Measurements from ENCODE around the gene CANX.

Gene CANX

GRCh38 chr5:179746872-179747271 lies 48.1 kb downstream of the CANX start:
- Histone ChIP-seq H3K79me2 (ENCODE audit: control insufficient read depth, low read length) (peaks cover 99% of the 10 kb centered on the region), H3K4me2 (ENCODE audit: low read length) (no peak overlapping the region), H3F3A (ENCODE audit: control insufficient read depth, insufficient read depth) (no peaks in the 10 kb centered on the region; the same call in 1 of the 2 replicates), H3K9me2 (replicated peaks; ENCODE audit: control insufficient read depth, low read length) (no peaks in the 10 kb centered on the region), H3K27ac (ENCODE audit: low read depth, low read length) (no peak overlapping the region), H3K27me3 (ENCODE audit: control insufficient read depth, low read length) (no peaks in the 10 kb centered on the region), H3K4me1 (ENCODE audit: control insufficient read depth, low read length) (no peaks in the 10 kb centered on the region), H3K4me3 (ENCODE audit: low read length) (no peak overlapping the region), H4K20me1 (ENCODE audit: control insufficient read depth, insufficient read depth, low read depth, low read length) (no peaks in the 10 kb centered on the region), H3K36me3 (ENCODE audit: control insufficient read depth, low read length) (peaks cover 19% of the 10 kb centered on the region), H3K9me3 (ENCODE audit: control insufficient read depth, insufficient read depth, low read length) (no peaks in the 10 kb centered on the region)
- TF ChIP-seq CTCF (IDR thresholded peaks at IDR 0.05; ENCODE audit: low read depth, low read length, poor library complexity, severe bottlenecking) (no peak), EZH2phosphoT487 (IDR thresholded peaks at IDR 0.05; ENCODE audit: borderline replicate concordance, low read length) (no peak)

- no peaks in the 10 kb centered on the region for H3K4me1 ChIP-seq (ENCODE audit: control insufficient read depth, low read length)
- no peak overlapping the region for H3K4me3 ChIP-seq (ENCODE audit: low read length)
- no peaks in the 10 kb centered on the region for H3K9me2 ChIP-seq (replicated peaks; ENCODE audit: control insufficient read depth, low read length)
- H3K9me3 ChIP-seq (ENCODE audit: control insufficient read depth, insufficient read depth, low read length): no peaks in the 10 kb centered on the region
- H3K36me3 ChIP-seq (ENCODE audit: control insufficient read depth, low read length): peaks cover 19% of the 10 kb centered on the region
- H3K79me2 ChIP-seq (ENCODE audit: control insufficient read depth, low read length): peaks cover 96% of the 10 kb centered on the region
- no peak overlapping the region for H3K4me2 ChIP-seq (ENCODE audit: low read length)
- no peaks in the 10 kb centered on the region; the same call in 1 of the 2 replicates for H3F3A ChIP-seq (ENCODE audit: control insufficient read depth, insufficient read depth)
- TF ChIP-seq EZH2phosphoT487 (IDR thresholded peaks at IDR 0.05; ENCODE audit: borderline replicate concordance, low read length) (no peak), CTCF (IDR thresholded peaks at IDR 0.05; ENCODE audit: low read depth, low read length, poor library complexity, severe bottlenecking) (no peak)
- no peak overlapping the region for H3K27ac ChIP-seq (ENCODE audit: low read depth, low read length)
- H4K20me1 ChIP-seq (ENCODE audit: control insufficient read depth, insufficient read depth, low read depth, low read length): no peaks in the 10 kb centered on the region
- no peaks in the 10 kb centered on the region for H3K27me3 ChIP-seq (ENCODE audit: control insufficient read depth, low read length)
These were observed 49.0 kb downstream of the CANX start for GRCh38 chr5:179747811-179748210.

- TF ChIP-seq EZH2phosphoT487 (IDR thresholded peaks at IDR 0.05; ENCODE audit: borderline replicate concordance, low read length) (no peak), CTCF (IDR thresholded peaks at IDR 0.05; ENCODE audit: low read depth, low read length, poor library complexity, severe bottlenecking) (peak; percentile 32)
- H3K4me1 ChIP-seq (ENCODE audit: control insufficient read depth, low read length): no peaks in the 10 kb centered on the region
- H3K4me2 ChIP-seq (ENCODE audit: low read length): no peak overlapping the region
- H4K20me1 ChIP-seq (ENCODE audit: control insufficient read depth, insufficient read depth, low read depth, low read length): peaks cover 4% of the 10 kb centered on the region; the same call in 1 of the 2 replicates
- peaks cover 19% of the 10 kb centered on the region for H3K36me3 ChIP-seq (ENCODE audit: control insufficient read depth, low read length)
- H3K27ac ChIP-seq (ENCODE audit: low read depth, low read length): no peak overlapping the region
- H3K9me3 ChIP-seq (ENCODE audit: control insufficient read depth, insufficient read depth, low read length): no peaks in the 10 kb centered on the region
- no peak overlapping the region for H3K4me3 ChIP-seq (ENCODE audit: low read length)
- H3K9me2 ChIP-seq (replicated peaks; ENCODE audit: control insufficient read depth, low read length): no peaks in the 10 kb centered on the region
- peaks cover 97% of the 10 kb centered on the region for H3K79me2 ChIP-seq (ENCODE audit: control insufficient read depth, low read length)
- no peaks in the 10 kb centered on the region for H3K27me3 ChIP-seq (ENCODE audit: control insufficient read depth, low read length)
- peaks cover under 1% of the 10 kb centered on the region; the same call in 1 of the 2 replicates for H3F3A ChIP-seq (ENCODE audit: control insufficient read depth, insufficient read depth)
These were observed 51.2 kb downstream of the CANX start for GRCh38 chr5:179749857-179750508.
